ENCODE data around the gene ADAMTS9.

ADAMTS9 gene

DNA sequence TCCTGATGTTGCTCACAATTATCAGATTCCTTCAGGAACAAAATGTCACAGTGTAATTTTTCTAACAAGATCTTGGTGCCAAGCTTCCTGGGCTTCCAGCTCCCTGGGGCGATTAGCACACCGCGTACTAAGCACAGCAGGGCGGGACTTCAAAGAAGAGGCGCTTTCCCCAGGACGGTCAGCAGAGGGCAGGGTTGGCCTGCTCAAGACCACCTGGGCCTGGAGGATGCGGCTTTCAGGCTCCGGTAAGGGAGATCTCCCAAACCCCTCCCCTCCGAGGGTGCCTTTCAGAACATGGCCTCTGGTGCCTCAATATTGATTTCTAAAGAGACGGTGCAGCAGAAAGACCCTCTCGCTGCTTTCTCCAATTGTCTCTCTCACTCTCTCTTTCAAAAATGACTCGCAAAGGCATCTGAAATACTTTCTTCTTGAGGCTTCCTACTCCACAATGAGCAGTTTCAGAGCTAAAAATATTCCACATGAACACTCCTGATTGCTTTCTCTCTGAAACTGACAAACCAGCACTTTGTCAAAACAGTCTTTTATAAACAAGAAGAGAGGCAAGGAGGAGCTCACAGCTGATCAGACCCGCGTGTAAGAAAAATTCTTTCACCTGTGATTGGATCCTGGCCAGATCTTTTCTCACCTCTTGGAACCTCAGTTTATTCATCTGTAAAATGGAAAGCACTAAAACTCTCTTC is 154.0 kb downstream of the ADAMTS9 start:
- Histone ChIP-seq H4K20me1 (ENCODE audit: insufficient read depth, low read length, poor library complexity, severe bottlenecking) (no peaks in the 10 kb centered on the region), H2AFZ (ENCODE audit: low read length) (peak overlapping the region; percentile 86), H3K9me3 (ENCODE audit: insufficient read depth, low read depth, low read length) (no peaks in the 10 kb centered on the region), H3K36me3 (ENCODE audit: insufficient read depth, low read length) (no peaks in the 10 kb centered on the region), H3K9ac (ENCODE audit: low read depth, low read length, poor library complexity, severe bottlenecking) (no peak overlapping the region), H3K4me3 (ENCODE audit: low read length, poor library complexity, severe bottlenecking) (peak overlapping the region; percentile 39), H3K27me3 (ENCODE audit: insufficient read depth, low read length, poor library complexity, severe bottlenecking) (no peaks in the 10 kb centered on the region), H3K9me2 (replicated peaks; ENCODE audit: low read depth, low read length) (no peaks in the 10 kb centered on the region), H3K79me2 (ENCODE audit: insufficient read depth, low read length) (no peaks in the 10 kb centered on the region), H3K4me1 (ENCODE audit: insufficient read depth, low read length, poor library complexity, severe bottlenecking) (no peaks in the 10 kb centered on the region), H3F3A (ENCODE audit: low read depth) (no peaks in the 10 kb centered on the region), H3K4me2 (ENCODE audit: low read depth, low read length, poor library complexity, severe bottlenecking) (peak overlapping the region; percentile 58)
- TF ChIP-seq EZH2phosphoT487 (IDR thresholded peaks at IDR 0.05; ENCODE audit: borderline replicate concordance) (no peak), CTCF (conservative IDR thresholded peaks at IDR 0.05; ENCODE audit: low read length) (peak; percentile 85)

DNA sequence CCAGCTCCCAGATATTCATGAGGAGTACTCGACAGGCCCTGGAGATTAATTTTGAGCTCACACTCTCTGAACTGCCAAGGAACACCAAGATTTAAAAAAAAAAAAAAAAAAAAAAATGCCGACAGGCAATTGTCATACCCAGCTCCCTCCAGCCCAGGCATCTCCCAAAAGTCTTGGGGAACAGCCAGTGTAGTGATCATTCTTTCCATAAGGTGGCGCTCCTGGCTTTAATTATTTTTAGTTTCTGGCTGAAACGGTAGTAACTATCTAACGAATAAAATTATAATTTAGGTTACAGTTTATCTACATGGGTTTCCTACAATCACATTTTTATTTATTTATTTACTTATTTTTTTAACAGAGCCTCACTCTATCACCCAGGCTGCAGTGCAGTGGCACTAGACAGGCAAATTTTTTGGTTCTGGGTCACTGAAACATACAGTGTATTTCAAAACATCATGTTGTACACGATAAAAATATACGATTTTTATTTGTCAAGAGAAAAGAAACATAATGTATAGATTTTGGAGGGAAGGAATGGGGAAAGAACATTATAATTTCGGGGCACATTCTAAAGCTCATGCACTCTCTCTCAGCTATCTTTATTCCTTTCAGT is 157.3 kb downstream of the ADAMTS9 start:
- Histone ChIP-seq H3K27me3 (ENCODE audit: insufficient read depth, low read length, poor library complexity, severe bottlenecking) (no peaks in the 10 kb centered on the region), H3K4me2 (ENCODE audit: low read depth, low read length, poor library complexity, severe bottlenecking) (peak overlapping the region; percentile 31), H3K4me1 (ENCODE audit: insufficient read depth, low read length, poor library complexity, severe bottlenecking) (no peaks in the 10 kb centered on the region), H3F3A (ENCODE audit: low read depth) (no peaks in the 10 kb centered on the region), H3K4me3 (ENCODE audit: low read length, poor library complexity, severe bottlenecking) (no peak overlapping the region), H3K9me3 (ENCODE audit: insufficient read depth, low read depth, low read length) (no peaks in the 10 kb centered on the region), H3K9ac (ENCODE audit: low read depth, low read length, poor library complexity, severe bottlenecking) (no peak overlapping the region), H3K79me2 (ENCODE audit: insufficient read depth, low read length) (no peaks in the 10 kb centered on the region), H2AFZ (ENCODE audit: low read length) (peak overlapping the region; percentile 72; the same call in 1 of the 2 replicates), H3K36me3 (ENCODE audit: insufficient read depth, low read length) (no peaks in the 10 kb centered on the region), H3K9me2 (replicated peaks; ENCODE audit: low read depth, low read length) (no peaks in the 10 kb centered on the region), H4K20me1 (ENCODE audit: insufficient read depth, low read length, poor library complexity, severe bottlenecking) (no peaks in the 10 kb centered on the region)
- peak; percentile 68 for TF ChIP-seq CTCF (conservative IDR thresholded peaks at IDR 0.05; ENCODE audit: low read length)
- TF ChIP-seq EZH2phosphoT487 (IDR thresholded peaks at IDR 0.05; ENCODE audit: borderline replicate concordance), result no peak

GRCh38 chr3:64523324-64523723 is 164.5 kb downstream of the ADAMTS9 start:
- H3F3A ChIP-seq (ENCODE audit: low read depth), result no peaks in the 10 kb centered on the region
- H4K20me1 ChIP-seq (ENCODE audit: insufficient read depth, low read length, poor library complexity, severe bottlenecking), result no peaks in the 10 kb centered on the region

More at GRCh38 chr3:64523324-64523723, 164.5 kb downstream of the ADAMTS9 start:
- Histone ChIP-seq H3K4me2 (ENCODE audit: low read depth, low read length, poor library complexity, severe bottlenecking) (no peak overlapping the region), H3K9me3 (ENCODE audit: insufficient read depth, low read depth, low read length) (no peaks in the 10 kb centered on the region), H3K9ac (ENCODE audit: low read depth, low read length, poor library complexity, severe bottlenecking) (no peak overlapping the region), H3K4me1 (ENCODE audit: insufficient read depth, low read length, poor library complexity, severe bottlenecking) (no peaks in the 10 kb centered on the region), H2AFZ (ENCODE audit: low read length) (no peak overlapping the region), H3K36me3 (ENCODE audit: insufficient read depth, low read length) (no peaks in the 10 kb centered on the region), H3K9me2 (replicated peaks; ENCODE audit: low read depth, low read length) (no peaks in the 10 kb centered on the region), H3K4me3 (ENCODE audit: low read length, poor library complexity, severe bottlenecking) (no peak overlapping the region), H3K27me3 (ENCODE audit: insufficient read depth, low read length, poor library complexity, severe bottlenecking) (no peaks in the 10 kb centered on the region), H3K79me2 (ENCODE audit: insufficient read depth, low read length) (no peaks in the 10 kb centered on the region)
- TF ChIP-seq EZH2phosphoT487 (IDR thresholded peaks at IDR 0.05; ENCODE audit: borderline replicate concordance), result no peak
- TF ChIP-seq CTCF (conservative IDR thresholded peaks at IDR 0.05; ENCODE audit: low read length), result no peak

All from Loucy (cell line).